ENCODE results near the gene CLDN22. TPM values are rescaled to one million over a fixed set of nuclear protein-coding genes. Genes with fewer than 3 reads are reported as not detected.
"Not testable (repeated sequence)": the region's sequence is repeated elsewhere in the genome, so short reads cannot be mapped to it uniquely, and the experiment has no call there.

Gene CLDN22
- polyA plus RNA-seq, 1 donor: 0.71 TPM

DNA sequence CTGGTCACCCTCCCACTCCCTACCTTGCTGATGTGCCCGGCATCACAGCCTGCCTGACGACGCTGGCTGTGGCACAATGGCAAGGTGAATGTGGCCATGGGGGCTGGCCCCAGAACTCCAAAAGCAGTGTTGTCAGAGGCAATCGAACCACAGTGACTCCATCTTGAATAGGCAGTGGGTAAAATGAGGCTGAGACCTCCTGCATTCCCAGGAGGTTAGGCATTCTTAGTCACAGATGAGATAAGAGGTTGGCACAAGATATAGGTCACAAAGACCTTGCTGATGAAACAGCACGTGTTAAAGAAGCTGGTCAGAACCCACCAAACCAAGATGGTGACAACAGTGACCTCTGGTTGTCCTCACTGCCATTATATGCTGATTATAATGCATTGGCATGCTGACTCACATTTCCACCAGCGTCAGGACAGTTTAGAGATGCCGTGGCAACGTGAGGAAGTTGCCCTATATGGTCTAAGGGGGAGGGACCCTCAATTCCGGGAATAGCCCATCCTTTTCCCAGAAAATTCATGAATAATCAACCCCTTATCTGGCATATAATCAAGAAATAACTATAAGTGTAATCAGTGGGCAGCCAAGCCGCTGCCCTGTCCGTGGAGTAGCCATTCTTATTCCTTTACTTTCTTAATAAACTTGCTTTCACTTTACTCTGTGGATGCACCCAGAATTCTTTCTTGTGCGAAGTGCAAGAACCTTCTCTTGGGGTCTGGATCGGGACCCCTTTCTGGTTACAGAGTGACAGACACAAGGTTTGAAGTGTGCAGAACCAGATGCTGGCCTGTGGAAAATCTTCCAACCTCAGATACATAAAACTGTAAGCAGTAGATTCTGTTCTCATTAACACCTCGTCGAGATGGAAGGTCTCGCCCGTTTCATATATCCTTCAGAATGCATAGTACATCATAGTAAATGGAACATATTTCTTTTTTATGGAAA, 28.9 kb upstream of the CLDN22 start:
- no peak for DNase-seq

DNA sequence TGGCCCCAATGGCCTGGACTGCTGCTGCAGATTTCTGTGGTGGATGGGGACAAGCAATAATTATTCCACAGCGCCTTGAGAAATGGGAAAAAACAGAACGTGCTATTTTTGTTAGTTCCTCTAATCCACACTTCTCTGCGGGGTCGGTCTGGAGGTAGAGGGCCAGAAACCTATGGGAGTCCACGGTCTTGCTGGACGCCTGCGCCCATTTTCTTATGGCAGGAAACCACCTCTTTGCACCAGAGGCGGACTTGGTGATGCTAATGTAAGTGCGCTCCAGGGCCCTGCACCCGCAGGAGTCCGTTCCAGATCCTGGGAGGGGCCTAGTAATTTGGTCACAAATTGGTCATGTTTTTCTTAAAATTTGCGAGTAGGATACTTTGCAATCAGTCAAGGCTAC, 28.1 kb upstream of the CLDN22 start:
- no peak for DNase-seq

DNA sequence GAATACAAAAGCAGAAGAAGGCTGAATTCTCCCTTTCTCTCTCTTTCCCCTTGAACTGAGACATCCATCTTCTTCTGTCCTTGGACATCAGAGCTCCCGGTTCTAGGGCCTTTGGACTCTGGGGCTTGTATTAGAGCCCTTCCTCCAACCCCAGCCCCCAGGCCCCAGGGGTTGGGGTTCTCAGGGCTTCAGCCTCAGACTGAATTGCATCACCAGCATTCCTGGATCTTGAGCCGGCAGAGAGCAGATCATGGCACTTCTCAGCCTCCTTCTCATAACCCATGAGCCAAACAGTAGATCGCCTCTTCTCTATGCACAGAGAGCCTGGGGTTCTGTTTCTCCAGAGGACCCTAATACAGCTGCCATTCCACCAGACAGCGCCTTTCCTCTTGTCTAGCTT, 27.5 kb upstream of the CLDN22 start:
- no peak for DNase-seq

DNA sequence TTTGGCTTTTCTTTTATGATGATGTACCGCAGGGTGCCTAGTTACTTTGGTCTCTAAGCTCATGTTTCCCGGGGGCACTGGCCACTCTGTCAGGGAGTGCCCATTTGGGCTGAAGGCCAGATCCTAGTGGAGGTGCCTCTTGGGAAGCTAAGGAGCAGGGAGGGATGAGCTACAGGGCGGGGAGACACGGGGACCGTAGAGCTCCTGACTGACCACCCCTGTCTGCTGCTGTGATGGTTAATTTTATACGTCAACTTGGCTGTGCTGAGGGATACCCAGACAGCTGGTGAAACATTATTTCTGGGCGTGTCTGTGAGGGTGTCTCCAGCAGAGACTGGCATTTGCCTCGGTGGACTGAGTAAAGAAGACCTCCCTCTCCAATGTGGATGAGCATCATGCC, 27.1 kb upstream of the CLDN22 start:
- DNase-seq: no peak

DNA sequence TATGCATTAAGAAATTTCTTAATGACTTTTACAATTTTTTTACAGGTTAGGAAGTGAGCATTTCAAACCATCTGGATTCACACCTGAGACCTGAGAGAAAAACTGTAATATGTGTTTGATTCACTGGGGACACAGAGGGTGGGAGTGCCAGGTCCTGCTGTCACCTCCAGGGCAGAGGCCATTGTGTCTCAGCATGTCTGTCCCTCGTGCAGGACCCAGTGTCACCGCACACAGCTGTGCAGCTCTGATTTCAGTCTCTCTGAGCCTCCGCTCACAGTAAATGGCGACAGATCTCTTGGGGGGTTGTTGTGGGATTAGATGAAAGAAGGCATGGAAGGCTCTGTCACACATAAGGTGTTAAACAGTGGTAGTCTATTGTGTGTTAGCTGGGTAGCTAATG, 25.2 kb upstream of the CLDN22 start:
- DNase-seq: no peak

DNA sequence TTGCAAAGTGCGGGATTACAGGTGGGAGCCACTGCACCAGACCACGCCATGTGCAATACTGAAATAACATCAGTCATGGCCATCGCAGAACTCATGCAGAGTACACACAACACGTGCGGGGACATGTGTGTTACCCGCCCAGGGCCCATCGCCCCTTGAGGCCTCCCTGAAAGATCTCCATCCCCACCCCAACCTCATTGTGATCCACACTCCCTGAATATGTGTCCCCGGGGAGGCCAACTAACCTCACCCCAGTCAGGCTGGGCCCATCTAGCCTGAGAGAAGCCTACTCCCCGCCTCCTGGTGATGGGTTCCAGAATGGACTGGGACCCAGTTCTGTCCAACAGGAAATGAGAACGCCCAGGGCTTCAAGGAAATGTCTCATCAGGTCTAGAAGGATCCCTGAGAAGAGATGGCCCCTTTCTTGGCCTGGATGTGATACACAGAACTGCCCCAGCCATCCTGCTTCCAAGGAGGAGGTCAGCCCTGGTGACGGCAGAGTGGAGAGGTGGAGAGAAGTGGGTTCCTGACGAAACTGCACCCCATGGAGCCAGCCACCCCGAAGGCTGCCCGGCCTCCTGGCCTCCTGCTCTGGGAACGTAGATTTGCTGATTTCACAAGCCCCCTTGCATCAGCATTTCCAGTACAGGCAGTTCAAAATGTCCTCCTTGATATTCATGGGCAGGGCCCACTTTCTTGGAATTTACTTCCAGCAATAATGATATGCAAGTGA, 24.6 kb upstream of the CLDN22 start:
- DNase-seq: no peak

DNA sequence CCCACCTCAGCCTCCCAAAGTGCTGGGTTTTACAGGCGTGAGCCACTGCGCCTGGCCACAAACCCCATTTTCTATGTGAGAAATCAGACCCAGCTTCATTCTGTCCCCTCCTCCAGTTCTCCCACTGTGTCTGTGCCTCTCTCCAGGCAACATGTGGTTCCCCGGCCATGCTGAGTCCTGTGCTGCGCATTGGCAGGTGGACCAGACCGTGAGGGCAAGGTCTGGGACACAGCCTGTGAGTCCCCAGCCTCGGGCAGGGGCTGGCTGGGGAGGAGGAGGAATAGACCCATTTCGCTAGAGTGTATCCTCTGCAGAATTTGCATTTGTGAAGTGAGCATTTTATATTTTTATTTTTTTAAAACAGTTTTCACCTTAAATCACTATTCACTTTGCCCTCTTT, 23.7 kb upstream of the CLDN22 start:
- DNase-seq: no peak

DNA sequence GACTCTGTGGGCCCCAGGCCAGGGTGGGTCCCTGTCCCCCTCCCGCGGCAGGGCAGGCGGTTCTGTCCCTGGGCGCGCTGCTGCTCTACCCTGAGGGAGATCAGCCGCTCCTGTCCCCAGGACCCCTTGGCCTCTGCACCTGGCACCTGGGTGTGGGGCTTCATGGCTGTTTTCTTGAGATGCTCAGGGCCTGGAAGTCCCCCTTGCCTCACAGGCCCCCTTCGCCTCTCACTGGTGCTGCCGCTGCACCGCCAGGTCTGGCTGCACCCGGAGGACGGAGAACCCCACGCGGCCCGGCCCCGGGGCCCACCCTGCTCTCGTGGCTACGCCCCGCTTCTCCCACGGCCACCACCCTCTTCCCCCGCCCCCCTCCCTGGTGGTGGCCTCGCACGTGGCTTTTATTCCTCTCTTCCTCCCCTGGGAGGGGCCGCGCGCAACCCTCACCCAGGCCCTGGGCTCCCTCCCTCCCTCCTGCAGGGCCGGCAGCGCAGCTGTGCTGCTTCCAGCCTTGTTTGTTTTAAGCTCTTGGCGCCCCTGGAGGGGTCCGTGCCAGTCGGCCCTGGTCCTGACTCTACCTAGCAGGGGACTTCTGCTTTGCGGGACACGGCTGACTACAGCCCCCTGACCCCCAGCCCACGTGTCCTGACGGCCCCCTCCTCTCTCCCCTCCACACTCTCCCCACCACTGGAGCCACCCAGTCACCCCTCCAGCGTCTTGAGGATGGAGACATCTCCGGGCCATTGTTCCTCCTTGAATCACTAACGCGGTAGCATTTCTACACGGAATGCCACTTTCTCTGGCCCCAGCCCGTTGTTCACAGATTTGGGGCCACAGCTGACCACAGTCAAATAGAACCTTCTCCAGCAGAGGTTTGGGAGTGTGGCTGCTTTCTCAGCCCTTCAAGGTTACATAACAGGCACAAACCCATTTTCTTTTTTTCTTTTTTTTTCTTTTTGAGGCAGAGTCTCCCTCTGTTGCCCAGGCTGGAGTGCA, 22.8 kb upstream of the CLDN22 start:
- no peak for DNase-seq

DNA sequence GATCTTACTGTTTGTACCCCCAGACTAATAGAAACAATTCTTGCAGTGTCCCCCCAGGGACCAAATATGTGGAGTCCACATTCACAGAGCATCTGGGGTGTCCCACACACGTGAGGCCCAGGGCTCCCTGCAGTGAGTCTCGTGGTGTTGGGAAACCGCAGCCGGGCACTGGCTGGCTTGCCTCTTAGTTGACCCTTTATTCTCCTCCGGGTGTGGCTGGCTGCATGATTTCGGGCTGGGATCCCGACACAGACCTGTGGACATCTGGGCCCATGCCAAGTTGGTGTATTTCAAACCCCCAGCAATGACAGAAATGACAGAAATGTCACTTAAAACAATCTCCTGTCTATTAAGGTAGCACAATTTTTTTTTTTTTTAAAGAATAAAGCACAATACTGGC, 17.8 kb upstream of the CLDN22 start:
- DNase-seq: no peak

DNA sequence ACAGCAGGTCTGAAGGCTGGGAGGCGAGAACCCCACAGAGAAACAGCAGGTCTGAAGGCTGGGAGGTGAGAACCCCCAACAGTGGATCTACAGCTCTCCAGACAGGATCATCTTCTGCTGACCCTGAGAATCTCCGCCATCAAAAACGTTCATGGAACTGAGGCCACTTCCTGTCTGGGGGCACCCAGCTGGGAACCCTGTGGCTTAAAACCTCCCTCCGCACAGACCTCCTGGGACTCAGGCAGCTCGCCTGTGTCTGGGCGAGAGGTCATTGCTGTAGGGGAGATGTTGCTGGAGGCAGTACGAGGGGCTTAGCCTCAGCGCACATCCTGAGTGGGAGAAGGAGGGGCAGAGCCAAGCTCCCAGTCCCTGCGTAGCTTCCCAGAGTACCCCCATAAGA, 17.3 kb upstream of the CLDN22 start:
- DNase-seq: no peak

DNA sequence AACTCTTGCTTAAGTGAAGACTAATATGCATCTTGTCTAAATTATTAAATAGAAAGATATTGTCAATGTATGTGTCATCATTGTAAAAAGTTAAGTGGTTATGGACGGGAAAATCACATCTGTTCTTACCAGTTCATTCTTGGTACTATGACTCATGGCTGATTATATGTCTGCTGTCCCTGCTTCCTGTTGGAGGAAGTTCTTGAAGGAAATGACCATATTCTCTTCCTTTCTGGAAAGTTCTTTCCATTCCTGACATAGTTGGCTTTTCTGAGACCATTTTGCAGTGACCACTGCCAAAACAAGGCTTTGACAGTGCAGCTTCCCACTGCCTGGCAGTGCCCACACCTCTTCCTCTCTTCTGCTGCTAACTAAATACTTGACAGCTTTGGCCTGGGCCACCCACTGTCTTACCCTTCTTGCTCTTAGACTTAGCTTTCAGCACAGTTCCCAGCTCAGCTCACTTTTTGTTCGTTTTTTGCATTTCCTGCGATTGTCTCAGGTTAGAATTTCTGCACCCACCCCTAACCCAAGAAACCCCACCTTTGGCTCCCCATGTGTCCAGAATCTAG, 15.4 kb upstream of the CLDN22 start:
- no peak for DNase-seq

DNA sequence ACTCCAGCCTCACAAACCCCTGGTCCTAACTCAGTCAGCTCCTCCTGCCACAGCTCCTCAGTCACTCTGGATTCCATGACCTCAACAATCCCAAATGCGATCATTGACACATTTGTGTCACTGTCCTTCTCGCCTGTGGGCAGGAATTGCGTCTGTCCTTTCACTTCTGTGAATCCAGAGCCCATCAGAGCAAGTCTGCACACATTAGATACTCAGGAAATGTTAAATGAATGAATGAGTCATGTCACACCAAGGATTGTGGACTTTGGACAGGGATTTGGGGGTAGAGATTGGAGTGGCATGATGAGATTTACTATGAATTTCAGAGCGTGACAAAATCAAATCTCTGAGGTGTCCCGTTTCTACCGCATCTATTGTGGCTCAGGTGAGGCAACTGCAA, 13.9 kb upstream of the CLDN22 start:
- no peak for DNase-seq

DNA sequence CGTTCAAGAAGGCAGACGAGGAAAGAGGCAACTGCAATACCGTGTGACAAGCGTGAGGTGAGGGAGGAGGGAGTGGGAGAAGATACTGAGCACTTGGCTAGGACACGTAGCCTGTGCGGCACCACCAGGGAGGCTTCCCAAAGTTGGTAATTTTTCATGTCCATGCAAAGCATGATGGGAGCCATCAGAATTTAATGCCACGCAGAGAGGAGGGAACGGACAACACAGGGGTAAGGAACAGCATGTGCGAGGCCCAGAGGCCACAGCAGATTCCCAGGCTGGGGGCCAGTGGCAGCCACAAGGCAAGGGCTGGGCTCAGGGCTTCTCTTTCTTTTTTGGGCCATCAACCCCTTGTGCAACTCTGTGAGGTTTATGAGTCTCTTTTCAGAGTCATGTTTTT, 13.1 kb upstream of the CLDN22 start:
- no peak for DNase-seq

DNA sequence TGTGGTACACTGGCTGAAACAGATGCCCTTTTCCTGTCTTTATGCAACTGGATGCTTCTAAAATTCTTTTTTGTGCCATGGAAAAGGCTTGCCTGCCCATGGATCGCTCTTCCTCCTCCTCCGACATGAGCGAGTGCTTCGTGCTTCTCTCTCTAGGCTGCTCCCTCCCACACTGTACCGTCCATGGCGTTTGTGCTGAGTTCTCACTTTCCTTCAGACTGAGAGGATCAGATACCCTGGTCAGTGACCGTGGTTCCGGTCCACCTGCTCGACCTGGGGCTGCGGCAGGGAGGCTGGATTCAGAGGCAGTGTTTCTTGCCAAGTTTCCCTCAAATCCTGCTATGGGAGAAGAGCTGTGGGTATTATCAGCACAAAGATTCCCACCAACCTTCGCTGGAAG, 12.4 kb upstream of the CLDN22 start:
- DNase-seq: peak; percentile 58

DNA sequence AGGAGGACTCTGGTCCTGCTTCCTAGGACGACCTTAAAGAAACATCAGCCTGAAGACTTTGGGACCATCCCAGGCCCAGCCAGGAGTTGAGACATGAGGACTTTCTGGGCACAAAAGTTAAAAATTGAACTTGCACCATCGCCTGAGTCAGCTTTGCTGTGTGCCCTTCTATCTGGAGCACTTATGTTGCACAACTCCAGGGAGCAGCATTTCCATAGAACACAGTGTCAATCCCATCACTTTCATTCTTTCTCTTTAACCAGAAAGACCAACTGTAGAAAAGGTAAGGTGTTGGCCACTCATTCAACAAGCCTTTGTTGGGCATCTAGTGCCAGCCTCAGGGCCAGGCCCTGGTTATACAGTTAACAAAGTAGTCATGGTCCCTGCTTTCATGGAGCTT, 10.8 kb upstream of the CLDN22 start:
- DNase-seq: no peak

DNA sequence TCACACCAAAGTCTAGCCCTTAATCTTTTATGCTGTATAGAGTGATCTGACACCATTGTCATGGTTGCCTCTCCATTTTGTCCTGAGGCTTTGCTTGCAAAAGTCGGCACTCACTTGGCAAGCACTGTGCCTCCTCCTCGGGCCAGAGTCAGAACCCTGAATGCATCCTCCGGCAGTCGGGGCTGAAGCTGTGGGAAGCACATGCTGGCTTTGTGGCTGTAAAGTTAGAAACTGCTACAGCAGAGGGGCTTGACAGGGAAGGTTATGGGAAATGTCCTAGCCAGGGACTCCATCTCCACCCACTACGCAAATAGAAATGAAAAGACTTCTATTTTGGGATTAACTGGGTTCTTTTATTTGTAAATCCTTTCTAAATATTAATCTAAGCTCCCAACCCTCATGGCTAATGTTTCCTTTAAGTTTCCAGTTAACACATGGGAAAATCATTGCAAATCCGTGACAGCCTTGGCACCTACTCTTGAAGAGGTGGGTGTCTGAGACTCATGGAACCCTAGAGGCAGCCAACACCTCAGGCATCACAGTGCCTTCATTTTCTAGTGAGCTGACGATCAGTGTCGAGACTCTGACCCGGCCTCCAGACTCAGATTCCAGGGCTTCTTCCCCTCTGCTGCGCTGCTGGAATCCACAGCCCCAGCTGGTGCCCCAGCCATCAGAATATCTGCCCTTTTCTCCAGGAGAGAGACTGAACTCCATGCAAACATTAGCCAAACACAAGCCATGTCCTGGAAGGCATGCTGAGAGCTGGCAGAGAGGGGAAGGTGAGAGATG, 10.1 kb upstream of the CLDN22 start:
- DNase-seq: no peak

DNA sequence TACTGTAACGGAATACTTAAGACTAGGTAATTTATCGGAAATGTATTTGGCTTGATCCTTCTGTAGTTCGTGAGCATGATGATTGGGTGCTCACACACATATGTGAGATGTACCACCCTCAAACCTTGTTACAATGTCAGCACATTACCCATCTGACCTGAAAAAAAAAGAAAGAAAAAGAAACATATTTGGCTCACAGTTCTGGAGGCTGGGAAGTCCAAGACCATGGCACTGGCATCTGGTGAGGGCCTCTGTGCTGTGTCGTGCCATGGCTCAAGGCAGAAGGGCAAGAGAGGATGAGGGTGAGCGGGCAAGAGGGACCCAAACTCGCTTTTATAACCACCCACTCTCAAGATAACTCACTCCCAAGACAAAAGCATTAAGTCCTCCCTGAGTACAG, 9.2 kb upstream of the CLDN22 start:
- no peak for DNase-seq

DNA sequence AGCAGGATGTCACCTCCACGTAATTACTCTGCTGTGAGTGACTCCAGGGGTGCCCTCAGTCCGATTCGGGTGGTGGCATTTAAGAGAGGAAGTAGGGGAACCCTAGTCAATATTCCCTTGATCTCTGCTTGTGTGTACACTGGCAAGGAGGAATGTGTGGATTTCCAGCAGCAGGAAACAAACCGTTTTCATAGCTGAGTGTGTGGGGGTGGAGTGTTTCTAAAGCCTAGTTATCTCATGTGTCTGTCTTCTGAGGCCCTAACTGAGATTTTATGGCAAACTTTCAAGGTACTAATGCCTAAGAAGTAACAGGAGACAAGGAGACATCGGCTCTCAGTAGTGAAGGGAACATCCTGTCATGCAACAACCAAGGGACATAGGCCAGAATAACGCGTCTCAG, 8.8 kb upstream of the CLDN22 start:
- DNase-seq: peak; percentile 25

DNA sequence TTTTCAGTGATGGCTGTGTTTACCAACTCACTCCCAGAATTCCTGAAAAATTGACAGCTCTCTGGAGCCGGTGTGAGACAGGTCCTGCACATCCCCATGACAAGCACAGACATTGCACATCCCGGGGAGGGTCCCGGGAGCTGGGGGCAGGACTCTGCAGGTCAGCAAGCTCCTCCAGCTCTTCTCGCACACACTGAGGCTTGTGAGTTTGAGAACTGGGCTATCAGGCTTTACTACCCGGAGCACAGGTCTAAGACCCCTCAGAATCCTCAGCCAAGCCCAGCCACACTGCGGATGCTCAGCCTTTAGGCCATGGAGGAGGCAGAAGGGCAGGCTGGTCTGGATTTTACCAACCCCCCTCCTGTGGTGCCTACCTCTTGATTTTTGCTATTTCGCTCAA, 7.8 kb upstream of the CLDN22 start:
- DNase-seq: no peak

DNA sequence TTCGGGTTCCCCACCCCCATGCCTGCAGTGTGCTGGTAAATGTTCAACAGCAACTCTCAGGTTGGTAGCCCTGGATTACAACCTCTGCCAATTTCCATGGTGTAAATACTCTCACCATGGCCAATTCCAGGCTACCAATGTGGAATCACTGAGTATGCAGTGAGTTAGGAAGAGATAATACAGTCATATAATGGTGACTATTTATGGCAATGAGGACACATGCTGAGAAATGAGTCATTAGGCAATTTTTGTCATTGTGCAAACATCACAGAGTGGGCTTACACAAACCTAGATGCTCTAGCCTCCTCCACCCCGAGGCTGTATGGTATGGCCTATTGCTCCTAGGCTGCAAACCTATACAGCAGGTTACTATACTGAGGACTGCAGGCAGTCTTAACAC, 6.8 kb upstream of the CLDN22 start:
- DNase-seq: no peak

DNA sequence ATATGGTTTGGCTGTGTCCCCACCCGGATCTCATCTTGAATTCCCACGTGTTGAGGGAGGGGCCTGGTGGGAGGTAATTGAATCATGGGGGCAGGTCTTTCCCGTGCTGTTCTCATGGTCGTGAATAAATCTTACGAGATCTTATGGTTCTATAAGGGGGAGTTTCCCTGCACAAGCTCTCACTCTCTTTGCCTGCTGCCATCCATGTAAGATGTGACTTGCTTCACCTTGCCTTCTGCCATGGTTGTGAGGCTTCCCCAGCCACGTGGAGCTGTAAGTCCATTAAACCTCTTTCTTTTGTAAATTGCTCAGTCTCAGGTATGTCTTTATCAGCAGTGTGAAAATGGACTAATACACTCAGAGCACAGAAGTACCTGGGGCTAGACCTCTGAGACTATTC, 6.3 kb upstream of the CLDN22 start:
- DNase-seq: not testable (repeated sequence)
